IMR-90 (cell line): ENCODE results near the gene VEPH1.
A peak's percentile ranks its signal among the peaks of the same experiment; 100 is the strongest.

Experiments
- CEBPB ChIP-seq: IDR thresholded peaks from 2 replicates; pipeline ENCODE4 v1.6.1; 2012; ENCODE audit warnings: low read depth, low read length, improper control_type of control experiment
- CTCF ChIP-seq: conservative IDR thresholded peaks from 2 replicates; pipeline ENCODE4 v1.5.1; 2012; ENCODE audit warnings: mild to moderate bottlenecking, low read depth, low read length, improper control_type of control experiment
- POLR2A ChIP-seq: IDR thresholded peaks from 2 replicates; pipeline ENCODE4 v1.6.1; 2012; ENCODE audit warnings: mild to moderate bottlenecking, low read depth, low read length
- RFX5 ChIP-seq: IDR thresholded peaks from 2 replicates; pipeline ENCODE4 v1.8.0; 2012; ENCODE audit warnings: low read depth, mild to moderate bottlenecking, low read length, moderate library complexity

- 0 out of 2 replicates have a peak, but pooled peaks have one; percentile 14 for TF ChIP-seq CEBPB
- TF ChIP-seq RFX5, result no peak
- TF ChIP-seq POLR2A, result no peak
- TF ChIP-seq CTCF, result no peak
These were observed 208.7 kb downstream of the VEPH1 start for GRCh38 chr3:157294491-157294890.
